SK-N-SH treated with all-trans-retinoic acid at 6 μM for 48 hours (cell line): ENCODE data around the gene FOLR1.
A peak's percentile ranks its signal among the peaks of the same experiment; 100 is the strongest.
"Not testable (repeated sequence)": the region's sequence is repeated elsewhere in the genome, so short reads cannot be mapped to it uniquely, and the experiment has no call there.

Source experiments
- ATAC-seq: fragments of 200-7000 bp; cut with Tn5 transposase; 3 replicates; pipeline ENCODE4 v1.9.1; 2020; ENCODE audit warnings: mild to moderate bottlenecking, moderate library complexity
- ARNTL ChIP-seq: fragments of 450-650 bp; formaldehyde crosslinking; IDR thresholded peaks from 2 replicates; pipeline ENCODE4 v1.5.0; 2020; ENCODE audit warnings: low read depth, mild to moderate bottlenecking, moderate library complexity, borderline replicate concordance
- BACH2 ChIP-seq: fragments of 250-450 bp; sonication (Bioruptor Pico); IDR thresholded peaks from 2 replicates; pipeline ENCODE4 v1.9.0; 2021; ENCODE audit warnings: mild to moderate bottlenecking, borderline replicate concordance
- CREB5 ChIP-seq: fragments of 250-450 bp; sonication (Bioruptor Pico); IDR thresholded peaks from 2 replicates; pipeline ENCODE4 v1.5.1; 2020; ENCODE audit warnings: low read depth, mild to moderate bottlenecking, moderate library complexity
- CSDC2 ChIP-seq: fragments of 250-450 bp; sonication (Bioruptor Pico); IDR thresholded peaks from 2 replicates; pipeline ENCODE4 v1.5.0; 2020; ENCODE audit warnings: mild to moderate bottlenecking, moderate library complexity
- CSRNP3 ChIP-seq: fragments of 250-450 bp; sonication (Bioruptor Pico); IDR thresholded peaks from 2 replicates; pipeline ENCODE4 v1.5.1; 2021; ENCODE audit warnings: mild to moderate bottlenecking, moderate library complexity
- ESRRG ChIP-seq: fragments of 250-450 bp; sonication (Bioruptor Pico); IDR thresholded peaks from 2 replicates; pipeline ENCODE4 v1.6.1; 2021; ENCODE audit warnings: mild to moderate bottlenecking
- GLIS3 ChIP-seq: fragments of 250-450 bp; sonication (Bioruptor Pico); IDR thresholded peaks from 2 replicates; pipeline ENCODE4 v1.5.0; 2020; ENCODE audit warnings: mild to moderate bottlenecking, moderate library complexity
- ISL1 ChIP-seq: fragments of 250-450 bp; sonication (Bioruptor Pico); IDR thresholded peaks from 2 replicates; pipeline ENCODE4 v2.1.2; 2022; ENCODE audit warnings: mild to moderate bottlenecking, moderate library complexity
- PATZ1 ChIP-seq: fragments of 250-450 bp; sonication (Bioruptor Pico); IDR thresholded peaks from 2 replicates; pipeline ENCODE4 v1.8.0; 2020; ENCODE audit warnings: mild to moderate bottlenecking, moderate library complexity, borderline replicate concordance
- PPARA ChIP-seq: fragments of 250-450 bp; sonication (Bioruptor Pico); IDR thresholded peaks from 2 replicates; pipeline ENCODE4 v1.5.0; 2020; ENCODE audit warnings: mild to moderate bottlenecking, borderline replicate concordance
- RARB ChIP-seq: fragments of 250-450 bp; sonication (Bioruptor Pico); IDR thresholded peaks from 2 replicates; pipeline ENCODE4 v1.8.0; 2021; ENCODE audit warnings: mild to moderate bottlenecking, moderate library complexity
- SNAI2 ChIP-seq: fragments of 250-450 bp; sonication (Bioruptor Pico); IDR thresholded peaks from 2 replicates; pipeline ENCODE4 v1.5.0; 2020; ENCODE audit warnings: mild to moderate bottlenecking, moderate library complexity
- TCF4 ChIP-seq: fragments of 250-450 bp; sonication (Bioruptor Pico); IDR thresholded peaks from 2 replicates; pipeline ENCODE4 v1.8.0; 2021; ENCODE audit warnings: mild to moderate bottlenecking, moderate library complexity, borderline replicate concordance
- TOX ChIP-seq: fragments of 250-450 bp; sonication (Bioruptor Pico); IDR thresholded peaks from 2 replicates; pipeline ENCODE4 v1.8.0; 2021; ENCODE audit warnings: mild to moderate bottlenecking, moderate library complexity, borderline replicate concordance
- TSHZ2 ChIP-seq: fragments of 250-450 bp; sonication (Bioruptor Pico); IDR thresholded peaks from 2 replicates; pipeline ENCODE4 v1.5.0; 2020; ENCODE audit warnings: mild to moderate bottlenecking, moderate library complexity
- ZC3H10 ChIP-seq: fragments of 250-450 bp; sonication (Bioruptor Pico); IDR thresholded peaks from 2 replicates; pipeline ENCODE4 v1.5.1; 2021; ENCODE audit warnings: mild to moderate bottlenecking, moderate library complexity
- ZFP30 ChIP-seq: fragments of 450-650 bp; formaldehyde crosslinking; IDR thresholded peaks from 2 replicates; pipeline ENCODE4 v1.5.0; 2022; ENCODE audit warnings: mild to moderate bottlenecking, moderate library complexity
- ZNF70 ChIP-seq: fragments of 450-650 bp; formaldehyde crosslinking; IDR thresholded peaks from 2 replicates; pipeline ENCODE4 v1.5.0; 2020; ENCODE audit warnings: mild to moderate bottlenecking, moderate library complexity
- TF ChIP-seq, protein P1 (sequence below): fragments of 250-450 bp; sonication (Bioruptor Pico); IDR thresholded peaks from 2 replicates; pipeline ENCODE4 v1.8.0; 2021; ENCODE audit warnings: low read depth, mild to moderate bottlenecking, moderate library complexity, borderline replicate concordance

The FOLR1 gene

DNA sequence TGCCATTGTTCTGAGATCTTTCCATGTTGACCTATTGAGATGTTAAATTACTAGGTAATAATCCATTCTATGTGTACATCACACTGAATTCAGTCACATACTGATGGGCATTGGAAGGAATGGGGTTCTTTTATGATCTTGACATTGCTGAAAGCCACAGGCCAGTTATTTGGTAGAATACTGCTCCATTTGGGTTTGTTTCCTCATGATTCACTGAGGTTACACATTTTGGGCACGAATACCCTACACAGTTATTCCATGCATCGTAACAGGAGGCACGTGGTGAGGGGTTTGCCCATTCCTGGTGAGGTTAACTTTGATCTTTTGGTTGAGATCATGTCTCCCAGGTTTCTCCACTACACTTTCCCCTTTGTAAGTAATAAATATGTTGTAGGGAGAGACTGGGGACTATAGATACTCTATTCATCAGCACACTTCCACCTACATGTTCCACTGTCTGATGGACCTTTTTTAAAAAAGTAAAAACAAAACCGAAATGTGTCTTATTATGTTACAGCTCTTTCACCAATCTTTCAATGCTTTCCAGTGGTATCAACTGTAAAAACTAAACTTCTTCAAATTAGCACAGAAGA lies 12.0 kb upstream of the FOLR1 start:
- no peak for ATAC-seq
- TF ChIP-seq GLIS3 (no peak), CSDC2 (no peak), ISL1 (CRISPR knock-in tag) (no peak), PPARA (CRISPR knock-in tag) (no peak), ZNF70 (CRISPR knock-in tag) (no peak), TSHZ2 (CRISPR knock-in tag) (no peak), ZC3H10 (CRISPR knock-in tag) (no peak)

DNA sequence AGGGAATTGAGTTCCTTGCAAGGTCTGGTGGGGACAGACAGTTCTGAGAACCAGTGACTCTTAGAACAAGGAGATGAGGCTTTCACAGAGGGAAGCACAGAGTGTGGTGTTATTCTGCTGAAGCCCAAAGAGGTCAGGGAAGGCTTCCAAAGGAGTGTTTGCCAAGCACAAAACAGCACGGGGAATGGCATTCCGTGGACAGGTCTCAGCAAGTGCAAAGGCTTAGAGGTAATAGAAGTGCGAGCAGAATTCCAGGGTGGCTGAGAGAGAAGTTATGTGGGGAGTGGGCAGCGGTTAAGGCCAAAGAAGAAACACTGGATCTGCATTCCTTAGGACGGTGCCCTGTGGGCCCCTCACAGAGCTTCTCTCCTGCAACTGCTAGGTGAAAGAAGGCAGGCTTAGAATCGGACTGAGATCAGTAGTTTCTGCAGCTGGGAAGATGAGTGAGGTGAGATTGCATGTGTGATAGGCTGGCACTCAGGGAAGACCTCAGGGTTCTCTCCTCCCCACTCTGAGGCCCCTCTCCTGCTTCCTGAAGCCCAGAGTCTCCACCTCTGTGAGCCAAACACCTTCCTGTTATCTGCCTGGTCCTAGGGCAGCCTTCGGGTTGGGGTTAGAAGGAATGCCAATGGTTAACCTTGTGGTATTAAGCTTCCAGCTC lies 10.9 kb upstream of the FOLR1 start:
- not testable (repeated sequence) for ATAC-seq

- peak; percentile 17; the same call in 1 of the 3 replicates for ATAC-seq
Measured at GRCh38 chr11:72181553-72181958, 10.4 kb upstream of the FOLR1 start.

DNA sequence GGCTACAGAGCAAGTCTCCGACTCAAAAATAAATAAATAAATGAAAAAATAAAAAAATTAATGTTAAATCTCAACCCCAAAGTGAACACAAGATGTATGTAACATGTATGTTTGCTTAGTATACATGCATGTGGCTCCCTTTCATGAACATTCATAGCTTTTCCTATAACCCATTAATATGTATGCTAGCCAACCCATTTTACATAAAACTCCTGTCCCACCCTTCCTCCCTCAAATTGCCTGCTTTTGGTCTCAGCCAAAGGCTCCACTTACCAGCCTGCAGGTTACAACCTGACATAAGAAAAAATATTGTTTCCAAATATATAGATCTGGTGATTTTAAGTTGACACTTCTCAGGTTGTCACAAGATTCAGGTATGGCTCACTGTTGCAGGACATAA lies 3.7 kb upstream of the FOLR1 start:
- no peak for ATAC-seq
- no peak for TF ChIP-seq PATZ1 (CRISPR knock-in tag)
- no peak for TF ChIP-seq PPARA (CRISPR knock-in tag)
- TF ChIP-seq BACH2 (CRISPR knock-in tag), result no peak

- TF ChIP-seq TOX (CRISPR knock-in tag) (no peak), ARNTL (CRISPR knock-in tag) (no peak), ZFP30 (CRISPR knock-in tag) (no peak), RARB (CRISPR knock-in tag) (no peak), BACH2 (CRISPR knock-in tag) (no peak), PPARA (CRISPR knock-in tag) (no peak), ZC3H10 (CRISPR knock-in tag) (no peak), SNAI2 (CRISPR knock-in tag) (no peak), CSDC2 (no peak), TCF4 (CRISPR knock-in tag) (no peak), CREB5 (no peak), CSRNP3 (no peak), ZNF70 (CRISPR knock-in tag) (no peak), ESRRG (no peak)
- TF ChIP-seq, protein P1, sequence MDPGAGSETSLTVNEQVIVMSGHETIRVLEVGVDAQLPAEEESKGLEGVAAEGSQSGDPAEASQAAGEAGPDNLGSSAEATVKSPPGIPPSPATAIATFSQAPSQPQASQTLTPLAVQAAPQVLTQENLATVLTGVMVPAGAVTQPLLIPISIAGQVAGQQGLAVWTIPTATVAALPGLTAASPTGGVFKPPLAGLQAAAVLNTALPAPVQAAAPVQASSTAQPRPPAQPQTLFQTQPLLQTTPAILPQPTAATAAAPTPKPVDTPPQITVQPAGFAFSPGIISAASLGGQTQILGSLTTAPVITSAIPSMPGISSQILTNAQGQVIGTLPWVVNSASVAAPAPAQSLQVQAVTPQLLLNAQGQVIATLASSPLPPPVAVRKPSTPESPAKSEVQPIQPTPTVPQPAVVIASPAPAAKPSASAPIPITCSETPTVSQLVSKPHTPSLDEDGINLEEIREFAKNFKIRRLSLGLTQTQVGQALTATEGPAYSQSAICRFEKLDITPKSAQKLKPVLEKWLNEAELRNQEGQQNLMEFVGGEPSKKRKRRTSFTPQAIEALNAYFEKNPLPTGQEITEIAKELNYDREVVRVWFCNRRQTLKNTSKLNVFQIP (CRISPR knock-in tag), result no peak
- no peak; the same call in 1 of the 3 replicates for ATAC-seq
Measured at GRCh38 chr11:72189455-72190250, 2.3 kb upstream of the FOLR1 start.
